Glomerular visceral epithelial cell (primary cell): ENCODE measurements around the gene SYAP1.
A peak's percentile ranks its signal among the peaks of the same experiment; 100 is the strongest.
"Not testable (repeated sequence)": the region's sequence is repeated elsewhere in the genome, so short reads cannot be mapped to it uniquely, and the experiment has no call there.

ENCODE experiments used
- DNase-seq: peaks from one replicate; pipeline ENCODE4 v3.0.0-alpha.2; 2016; ENCODE audit errors: extremely low spot score

SYAP1 gene, protein sequence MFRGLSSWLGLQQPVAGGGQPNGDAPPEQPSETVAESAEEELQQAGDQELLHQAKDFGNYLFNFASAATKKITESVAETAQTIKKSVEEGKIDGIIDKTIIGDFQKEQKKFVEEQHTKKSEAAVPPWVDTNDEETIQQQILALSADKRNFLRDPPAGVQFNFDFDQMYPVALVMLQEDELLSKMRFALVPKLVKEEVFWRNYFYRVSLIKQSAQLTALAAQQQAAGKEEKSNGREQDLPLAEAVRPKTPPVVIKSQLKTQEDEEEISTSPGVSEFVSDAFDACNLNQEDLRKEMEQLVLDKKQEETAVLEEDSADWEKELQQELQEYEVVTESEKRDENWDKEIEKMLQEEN

DNA sequence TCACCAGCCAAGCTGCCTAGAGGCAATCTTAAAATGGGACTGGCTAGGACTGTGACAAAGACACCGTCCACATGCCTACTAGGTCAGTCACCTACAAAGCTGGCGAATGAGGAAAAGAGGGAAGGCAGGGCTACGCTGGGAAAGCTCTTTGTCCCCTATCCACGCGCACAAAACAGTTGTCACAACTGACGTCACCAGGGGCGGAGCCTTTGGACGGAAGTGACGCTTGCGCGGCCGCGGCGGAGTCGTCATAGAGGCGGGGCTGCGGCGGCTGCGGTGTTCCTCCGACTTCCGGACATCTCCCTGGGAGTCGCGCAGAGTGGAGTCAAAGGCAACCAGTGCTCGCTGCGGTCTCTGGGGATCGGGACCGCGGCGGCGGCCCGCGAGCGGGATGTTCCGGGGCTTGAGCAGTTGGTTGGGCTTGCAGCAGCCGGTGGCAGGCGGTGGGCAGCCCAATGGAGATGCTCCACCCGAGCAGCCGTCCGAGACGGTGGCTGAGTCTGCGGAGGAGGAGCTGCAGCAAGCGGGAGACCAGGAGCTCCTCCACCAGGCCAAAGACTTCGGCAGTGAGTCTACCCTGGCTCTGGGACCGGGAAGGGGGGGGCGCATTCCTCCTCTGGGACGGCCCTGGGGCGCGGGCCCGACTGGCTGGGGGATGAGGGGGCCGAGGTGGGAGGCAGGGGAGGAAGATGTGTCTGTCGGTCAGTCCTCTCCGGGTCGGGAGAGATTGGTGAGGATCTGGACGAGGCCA, at the start of gene SYAP1:
TSS of gene SYAP1 (plus strand) at position 279 of the 751 bp plus-strand sequence. CDS start at position 392, 113 bp downstream.
- peak; percentile 93 for DNase-seq

DNA sequence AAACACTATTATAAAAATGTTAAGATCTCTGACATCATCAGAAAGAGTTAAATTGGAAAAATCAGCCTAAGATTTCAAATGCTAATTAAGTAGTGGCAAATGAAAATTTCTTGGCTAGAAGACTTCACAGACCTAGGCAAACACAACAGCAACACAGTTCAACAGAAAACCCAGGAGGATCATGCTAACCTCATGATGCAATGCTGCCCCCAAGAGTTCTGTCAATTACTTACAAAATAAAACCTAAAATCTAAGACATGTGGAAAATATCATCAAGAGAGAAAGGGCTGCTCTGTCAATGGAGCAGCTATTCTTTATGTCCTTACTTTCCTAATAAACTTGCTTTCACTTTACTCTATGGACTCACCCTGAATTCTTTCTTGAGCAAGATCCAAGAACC, 48.4 kb upstream of the SYAP1 start:
- peak; percentile 38 for DNase-seq

DNA sequence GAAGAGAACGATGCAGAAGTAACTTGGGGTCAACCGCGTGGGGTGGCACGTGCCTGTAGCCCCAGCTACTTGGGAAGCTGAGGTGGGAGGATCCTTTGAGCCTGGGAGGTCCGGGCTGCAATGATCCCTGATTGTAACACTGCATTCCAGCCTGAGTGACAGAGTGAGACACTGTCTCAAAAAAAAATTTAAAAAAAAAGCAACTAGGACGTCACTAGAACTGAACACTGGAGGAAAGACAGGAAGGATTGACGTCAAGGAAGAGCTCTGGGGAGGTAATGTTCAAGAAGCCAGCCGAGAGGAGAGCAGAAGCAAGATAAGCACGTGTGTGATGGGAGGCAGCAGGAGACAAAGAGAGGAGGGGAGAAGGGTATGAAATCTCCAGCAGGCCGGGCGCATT, 40.7 kb upstream of the SYAP1 start:
- no peak for DNase-seq

DNA sequence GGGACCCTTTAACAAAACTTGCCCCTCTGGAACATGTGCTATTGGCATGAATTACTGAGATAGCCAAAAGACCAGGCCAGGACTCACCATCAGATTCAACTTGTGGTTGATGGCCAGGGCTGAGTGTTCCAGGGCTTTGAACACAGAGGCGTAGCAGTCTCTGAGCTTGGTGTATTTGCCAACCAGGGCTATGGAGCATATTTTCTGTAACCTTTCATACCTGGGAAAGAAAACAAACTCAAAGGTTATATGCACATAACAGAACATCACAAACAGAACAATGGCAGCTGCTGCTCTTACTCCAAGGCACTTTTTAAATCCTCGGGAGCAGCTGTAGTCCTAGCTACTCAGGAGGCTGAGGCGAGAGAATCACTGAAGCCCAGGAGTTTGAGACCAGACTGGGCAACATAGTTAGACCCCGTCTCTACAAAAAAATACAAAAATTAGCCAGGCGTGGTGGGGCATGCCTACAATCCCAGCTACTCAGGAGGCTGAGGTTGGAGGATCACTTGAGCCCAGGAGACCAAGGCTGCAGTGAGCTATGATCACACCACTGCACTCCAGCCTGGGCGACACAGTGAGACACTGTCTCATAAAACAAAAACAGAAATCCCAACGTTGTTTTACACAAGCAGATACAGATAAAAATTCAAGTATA, 36.3 kb upstream of the SYAP1 start:
- DNase-seq: no peak

DNA sequence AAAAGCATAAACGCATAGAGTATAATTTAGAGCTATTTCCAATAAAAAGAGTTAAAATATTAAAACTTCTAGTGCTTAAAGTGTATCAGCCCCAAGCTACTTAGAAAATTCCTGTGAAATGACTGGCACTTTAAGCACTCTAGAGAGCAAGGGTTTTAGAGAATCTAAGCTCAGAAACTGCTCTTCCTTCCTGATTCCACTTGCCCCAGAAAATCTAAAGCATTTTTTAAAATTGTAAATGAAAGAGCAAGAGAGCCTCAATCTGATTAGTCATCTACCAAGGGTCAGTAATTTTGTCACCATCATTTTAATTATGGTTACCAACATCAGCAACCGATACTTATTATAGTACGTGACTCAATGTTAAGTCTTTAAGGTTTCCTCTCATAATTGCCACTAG, 31.9 kb upstream of the SYAP1 start:
- peak; percentile 7 for DNase-seq

DNA sequence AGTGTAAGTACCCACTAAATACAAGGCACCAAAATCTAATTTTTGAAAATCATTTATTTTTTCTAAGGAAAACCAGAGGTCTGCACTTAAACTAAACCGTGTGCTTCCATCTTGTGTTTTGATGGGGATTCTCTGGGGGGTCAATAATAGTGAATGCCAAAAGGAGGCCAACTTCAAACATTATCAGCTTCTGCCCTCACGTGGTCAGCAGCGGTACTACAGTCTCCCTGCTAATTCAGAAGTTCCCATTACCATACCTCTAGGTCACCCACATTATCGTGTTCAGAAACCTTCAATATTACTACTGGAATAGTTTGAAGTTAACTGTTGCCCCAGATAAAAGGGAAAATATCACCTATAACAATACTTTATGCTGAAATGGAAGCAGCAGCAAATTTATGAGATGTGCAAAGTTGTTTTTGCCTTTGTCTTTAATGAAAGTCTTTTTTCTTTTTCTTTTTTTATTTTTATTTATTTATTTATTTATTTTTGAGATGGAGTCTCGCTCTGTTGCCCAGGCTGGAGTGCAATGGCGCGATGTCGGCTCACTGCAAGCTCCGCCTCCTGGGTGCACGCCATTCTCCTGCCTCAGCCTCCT, 24.2 kb upstream of the SYAP1 start:
- peak; percentile 43 for DNase-seq

DNA sequence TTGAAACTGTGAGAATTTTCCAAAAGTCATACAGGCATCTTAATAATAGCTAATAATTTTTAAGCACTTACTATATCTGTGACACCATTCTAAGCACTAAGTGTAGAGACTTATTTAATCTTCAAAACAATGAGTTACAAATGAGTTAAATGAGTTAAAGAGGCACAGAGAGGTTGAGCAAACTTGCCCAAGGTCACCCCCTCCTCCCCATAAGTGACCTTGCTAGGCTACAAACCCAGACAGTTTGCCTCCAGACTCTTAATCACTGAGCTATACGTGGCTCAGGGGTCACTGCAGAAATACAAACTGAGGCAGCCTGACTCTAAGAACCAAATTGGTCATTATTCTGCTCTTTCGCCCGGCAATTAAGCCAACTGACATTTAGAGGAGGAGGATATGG, 22.5 kb upstream of the SYAP1 start:
- DNase-seq: no peak

DNA sequence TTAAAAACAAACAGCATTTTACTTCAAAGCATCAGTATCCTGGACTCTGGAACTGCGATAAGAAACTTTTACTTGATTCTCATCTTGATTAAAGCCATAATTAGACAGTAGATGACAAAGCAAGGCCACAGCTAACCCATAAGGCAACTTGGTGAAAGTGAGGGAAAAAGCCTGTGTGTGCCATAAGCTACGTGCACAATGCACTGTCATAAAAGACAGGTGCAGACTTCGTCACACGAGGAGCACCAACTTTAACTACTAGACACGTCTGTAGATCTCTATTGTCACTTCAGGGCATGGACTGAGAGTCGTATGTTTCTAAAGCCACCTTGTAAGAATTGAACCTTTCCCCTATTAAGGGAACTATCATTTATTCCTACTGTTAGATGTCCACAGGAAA, 20.0 kb upstream of the SYAP1 start:
- DNase-seq: no peak

DNA sequence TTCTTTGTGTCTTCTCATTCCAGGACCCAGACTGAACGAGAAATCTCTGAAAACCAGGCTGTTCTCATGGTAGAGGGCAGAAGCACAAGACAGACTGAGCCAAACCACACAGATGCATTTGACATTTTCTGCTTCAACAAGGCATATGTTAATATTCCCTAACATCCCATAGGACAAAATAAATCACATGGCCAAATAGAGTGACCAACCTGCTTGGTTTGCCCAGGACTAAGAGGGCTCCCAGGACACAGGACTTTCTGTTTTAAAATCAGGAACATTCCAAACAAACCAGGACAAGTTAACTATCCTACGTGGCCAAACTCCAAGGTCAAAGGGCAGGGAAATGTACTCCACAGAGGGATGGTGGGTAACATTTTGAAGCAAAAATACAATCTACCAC, 18.7 kb upstream of the SYAP1 start:
- no peak for DNase-seq

DNA sequence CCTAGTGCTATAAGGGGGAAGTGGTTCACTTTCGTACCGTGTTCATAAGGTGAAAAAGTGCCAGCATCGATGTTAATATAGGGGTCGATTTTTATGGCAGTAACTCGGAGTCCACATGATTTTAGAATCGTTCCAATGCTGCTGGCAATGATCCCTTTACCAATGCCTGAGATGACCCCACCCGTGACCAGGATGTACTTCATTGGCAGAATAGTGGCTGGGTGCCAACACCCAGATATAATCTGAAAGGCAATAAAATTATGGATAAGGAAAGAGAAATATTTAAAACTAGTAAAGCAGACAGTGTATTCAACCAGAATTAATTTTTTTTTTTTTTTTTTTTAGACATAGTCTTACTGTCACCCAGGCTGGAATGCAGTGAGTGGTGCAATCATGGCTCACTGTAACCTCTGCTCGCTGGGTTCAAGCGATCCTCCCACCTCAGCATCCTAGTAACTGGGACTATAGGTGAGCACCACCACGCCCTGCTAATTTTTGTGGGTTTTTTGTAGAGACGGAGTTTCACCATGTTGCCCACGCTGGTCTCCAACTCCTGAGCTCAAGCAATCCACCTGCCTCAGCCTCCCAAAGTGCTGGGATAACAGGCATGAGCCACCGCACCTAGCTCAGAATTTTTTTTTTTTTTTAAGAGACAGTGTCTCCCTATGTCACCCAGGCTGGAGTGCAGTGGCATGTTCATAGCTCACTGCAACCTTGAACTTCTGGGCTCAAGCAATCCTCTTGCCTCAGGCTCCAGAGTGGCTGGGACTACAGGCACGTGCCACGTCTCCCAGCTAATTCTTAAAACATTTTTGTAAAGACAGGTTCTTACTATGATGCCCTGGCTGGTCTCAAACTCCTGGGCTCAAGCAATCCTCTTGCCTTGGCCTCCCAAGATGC, 16.5 kb upstream of the SYAP1 start:
- DNase-seq: no peak

DNA sequence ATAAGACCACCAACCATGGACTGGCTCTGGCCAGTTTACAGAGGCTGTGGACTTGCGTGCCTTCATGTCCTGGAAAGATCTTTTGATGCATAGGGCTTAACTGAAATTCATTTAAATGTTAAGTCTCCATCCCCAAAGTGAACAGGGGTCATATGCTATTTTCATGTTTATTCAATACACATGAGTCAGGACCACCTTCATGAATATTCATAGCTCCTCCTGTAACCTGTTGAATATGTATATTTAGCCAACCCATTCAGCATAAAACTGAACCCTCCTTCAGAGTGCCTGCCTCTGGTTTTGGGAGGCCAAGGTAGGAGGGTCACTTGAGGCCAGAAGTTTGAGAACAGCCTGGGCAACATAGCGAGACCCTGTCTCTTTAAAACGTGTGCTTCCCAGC, 14.0 kb upstream of the SYAP1 start:
- no peak for DNase-seq

DNA sequence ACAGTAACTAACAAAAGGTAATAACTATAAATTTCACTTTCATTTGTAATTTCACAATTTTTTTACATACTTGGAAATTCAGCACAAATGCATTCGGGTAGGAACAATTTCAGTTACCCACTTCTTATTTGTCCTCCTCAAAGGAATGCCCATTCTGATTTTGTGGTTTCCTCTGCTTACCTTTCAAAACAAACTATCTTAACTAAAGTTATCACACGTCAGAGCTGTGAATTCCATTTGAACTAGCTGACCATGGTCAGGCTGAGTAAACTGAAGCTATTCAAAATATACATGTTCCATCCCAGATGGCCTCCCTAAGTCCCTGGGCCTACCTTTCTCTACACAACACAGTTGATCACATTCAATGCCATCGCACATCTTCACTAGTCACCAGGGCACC, 11.4 kb upstream of the SYAP1 start:
- no peak for DNase-seq

DNA sequence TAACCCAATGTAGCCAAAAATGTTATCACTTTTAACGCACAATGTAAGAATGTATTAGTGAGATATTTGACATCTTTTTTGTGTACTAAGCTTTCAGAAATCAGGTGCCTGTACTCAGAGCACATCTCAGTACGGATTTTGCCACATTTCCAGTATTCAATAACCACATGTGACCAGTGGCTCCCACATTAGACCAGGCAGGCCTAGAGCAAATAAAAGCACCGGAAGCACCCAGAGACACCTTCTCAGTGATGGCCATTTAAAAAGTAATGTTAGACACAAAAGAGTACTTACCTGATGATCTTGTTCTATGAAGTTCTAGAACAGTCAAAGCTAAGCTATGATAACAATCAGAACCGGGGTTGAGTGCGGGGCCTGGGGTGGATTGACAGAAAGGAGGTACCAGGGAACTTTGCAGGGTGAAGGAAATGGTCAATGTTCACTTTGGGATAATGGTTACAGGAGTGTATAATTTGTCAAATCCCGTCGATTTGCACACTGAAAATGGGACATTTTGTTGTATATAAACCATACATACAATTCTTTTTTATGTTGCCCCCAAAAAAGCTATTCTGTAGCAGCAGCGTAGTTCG, 8.1 kb upstream of the SYAP1 start:
- DNase-seq: no peak

DNA sequence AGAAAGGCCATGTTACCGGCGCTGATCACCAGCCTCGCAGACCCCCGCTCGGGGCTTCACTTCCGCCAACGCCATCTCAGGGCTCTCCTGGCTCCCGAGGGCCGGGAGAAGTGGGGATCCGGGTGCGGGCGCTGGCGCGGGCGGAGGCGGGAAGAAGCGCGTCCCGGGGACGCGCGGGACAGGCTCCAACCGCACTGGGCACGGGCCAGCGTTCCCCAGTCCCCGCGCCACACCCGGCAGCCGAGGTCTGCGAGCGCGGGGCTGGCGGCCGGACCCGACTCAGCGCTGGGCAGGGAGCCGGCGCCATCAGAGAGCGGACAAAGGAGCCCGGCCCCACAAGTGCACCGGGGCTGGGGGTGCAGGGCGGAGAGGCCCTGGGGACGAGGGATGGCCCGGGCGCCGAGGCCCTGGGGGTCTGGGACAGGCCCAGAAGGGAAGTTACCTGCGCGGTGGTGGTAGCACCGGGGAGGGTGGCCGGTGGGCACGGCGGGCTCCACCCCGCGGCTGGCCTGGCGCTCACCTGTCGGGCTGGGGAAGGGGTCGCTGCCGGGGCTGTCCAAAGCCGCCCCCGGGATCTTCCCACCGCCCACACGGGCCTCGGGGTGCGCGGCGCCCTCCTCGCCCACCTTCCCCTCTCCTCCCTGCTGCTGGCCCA, 7.4 kb upstream of the SYAP1 start:
- DNase-seq: no peak

DNA sequence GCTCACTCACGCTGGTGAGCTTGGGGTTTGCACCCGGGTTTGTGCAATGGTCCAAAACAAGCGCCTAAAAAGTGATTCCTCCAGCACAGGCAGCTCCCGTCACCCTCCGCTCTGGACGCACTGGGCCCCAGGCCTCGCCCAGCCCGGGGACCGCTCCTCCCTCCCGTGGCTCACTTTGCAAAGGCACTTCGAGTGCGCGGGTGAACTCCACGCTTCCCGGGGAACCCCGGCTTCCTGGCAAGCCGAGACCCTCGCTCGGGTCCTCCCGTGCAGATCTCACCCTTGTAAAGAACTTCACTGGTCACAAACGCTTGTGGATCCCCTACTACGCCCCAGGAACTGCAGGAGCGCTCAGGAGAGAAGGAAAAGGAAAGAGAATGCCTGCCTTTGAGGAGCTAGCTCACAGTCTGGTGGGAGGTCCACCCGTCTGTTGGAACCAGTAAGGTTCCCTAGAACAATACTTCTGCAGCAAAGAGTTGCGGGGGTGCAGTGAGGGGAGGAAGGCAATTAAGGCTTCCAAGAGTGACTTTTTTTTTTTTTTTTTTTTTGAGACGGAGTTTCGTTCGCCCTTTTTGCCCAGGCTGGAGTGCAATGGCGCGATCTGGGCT, 6.8 kb upstream of the SYAP1 start, which contains the start of gene CTPS2:
TSS of gene CTPS2 (minus strand) at position 122 of the 608 bp plus-strand sequence. CDS start 9,767 bp downstream, outside the sequence.
- peak; percentile 67 for DNase-seq

DNA sequence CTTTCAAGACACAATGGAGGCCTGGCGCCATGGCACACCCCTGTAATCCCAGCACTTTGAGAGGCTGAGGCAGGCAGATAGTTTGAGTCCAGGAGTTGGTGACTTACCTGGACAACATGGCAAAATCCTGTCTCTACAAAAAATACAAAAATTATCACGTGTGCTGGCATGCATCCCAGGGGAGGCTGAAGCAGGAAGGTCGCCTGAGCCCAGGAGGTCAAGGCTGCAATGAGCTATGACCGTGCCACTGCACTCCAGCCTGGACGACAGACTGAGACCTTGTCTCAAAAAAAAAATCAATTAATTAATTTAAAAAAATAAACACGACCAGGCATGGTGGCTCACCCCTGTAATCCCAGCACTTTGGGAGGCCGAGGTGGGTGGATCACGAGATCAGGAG, 4.9 kb upstream of the SYAP1 start:
- no peak for DNase-seq

DNA sequence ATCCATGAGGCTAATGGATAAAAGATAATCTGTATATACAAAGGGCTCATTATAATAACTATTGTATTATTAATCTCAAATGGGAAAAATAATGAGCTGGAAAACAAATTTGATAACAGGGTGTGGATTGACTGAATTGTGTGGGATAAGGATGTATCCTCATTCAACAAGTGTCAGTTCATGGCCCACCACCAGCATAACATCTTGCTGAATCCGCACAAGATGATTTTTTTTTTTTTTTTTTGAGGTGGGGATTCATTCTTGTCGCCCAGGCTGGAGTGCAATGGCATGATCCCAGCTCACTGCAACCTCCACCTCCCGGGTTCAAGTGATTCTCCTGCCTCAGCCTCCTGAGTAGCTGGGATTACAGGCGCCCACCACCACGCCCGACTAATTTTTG, 3.8 kb upstream of the SYAP1 start:
- not testable (repeated sequence) for DNase-seq

DNA sequence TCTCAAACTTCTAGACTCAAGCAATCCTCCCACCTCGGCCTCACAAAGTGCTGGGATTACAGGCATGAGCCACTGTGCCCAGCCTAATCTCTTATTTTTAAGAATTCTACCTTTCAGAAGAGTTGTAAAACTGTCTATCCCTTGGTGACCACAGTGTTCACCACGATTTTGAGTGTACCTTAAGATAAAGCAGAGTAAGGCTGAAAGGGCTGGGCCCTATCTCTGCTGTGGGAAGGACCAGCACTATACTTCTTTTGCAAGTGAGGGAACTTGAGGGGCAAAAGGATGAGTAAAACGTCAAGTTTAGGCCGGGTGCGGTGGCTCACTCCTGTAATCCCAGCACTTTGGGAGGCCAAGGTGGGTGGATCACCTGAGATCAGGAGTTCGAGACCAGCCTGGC, 3.0 kb upstream of the SYAP1 start:
- DNase-seq: not testable (repeated sequence)

DNA sequence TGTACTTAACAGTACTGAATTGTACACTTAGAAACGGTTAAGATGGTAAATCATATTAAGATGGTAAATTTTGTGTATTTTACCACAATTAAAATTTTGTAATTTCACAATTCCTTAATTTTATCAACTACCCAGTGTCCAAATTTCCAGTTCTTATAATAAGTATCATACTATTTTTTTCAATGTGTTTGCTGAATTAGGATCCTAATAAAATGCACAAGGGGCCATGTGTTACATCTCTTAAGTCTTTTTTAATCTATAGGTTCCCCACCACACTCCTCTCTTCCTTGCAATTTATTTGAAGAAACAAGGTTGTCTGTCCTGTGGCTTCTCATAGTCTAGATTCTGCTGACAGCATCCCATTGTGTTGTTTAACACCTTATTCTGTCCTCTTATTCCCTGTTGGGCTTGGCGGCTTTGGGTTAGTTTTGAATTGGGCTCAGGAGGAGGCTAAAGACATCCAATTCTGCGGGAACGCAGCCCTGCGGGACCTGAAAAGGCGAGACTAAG, 533 bp upstream of the SYAP1 start:
- DNase-seq: no peak

DNA sequence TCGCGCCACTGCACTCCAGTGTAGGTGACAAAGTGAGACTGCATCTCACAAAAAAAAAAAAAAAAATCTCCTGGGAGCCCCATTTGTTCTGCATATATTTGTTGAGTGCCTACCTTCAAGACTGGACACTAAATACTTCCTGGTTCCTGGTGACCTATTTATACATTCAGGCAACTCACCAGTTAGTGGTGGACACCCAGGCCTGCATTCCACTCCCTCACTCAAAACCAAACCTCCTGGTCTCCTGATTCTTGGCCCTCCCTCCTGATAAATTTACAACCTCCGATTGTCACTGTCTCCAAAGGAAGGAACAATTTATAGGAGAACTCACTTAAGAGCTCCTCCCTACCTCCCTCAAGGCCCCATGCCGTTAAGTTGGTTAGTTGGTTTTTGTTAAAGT, 3.1 kb downstream of the SYAP1 start:
- no peak for DNase-seq
